ENCODE data around the gene OVOL2. TPM values are rescaled to one million over a fixed set of nuclear protein-coding genes. Genes with fewer than 3 reads are reported as not detected.

Gene OVOL2
- total and polyA plus RNA-seq, 2 of the 4 experiments (the other 2 are of a cell fraction): not detected

DNA sequence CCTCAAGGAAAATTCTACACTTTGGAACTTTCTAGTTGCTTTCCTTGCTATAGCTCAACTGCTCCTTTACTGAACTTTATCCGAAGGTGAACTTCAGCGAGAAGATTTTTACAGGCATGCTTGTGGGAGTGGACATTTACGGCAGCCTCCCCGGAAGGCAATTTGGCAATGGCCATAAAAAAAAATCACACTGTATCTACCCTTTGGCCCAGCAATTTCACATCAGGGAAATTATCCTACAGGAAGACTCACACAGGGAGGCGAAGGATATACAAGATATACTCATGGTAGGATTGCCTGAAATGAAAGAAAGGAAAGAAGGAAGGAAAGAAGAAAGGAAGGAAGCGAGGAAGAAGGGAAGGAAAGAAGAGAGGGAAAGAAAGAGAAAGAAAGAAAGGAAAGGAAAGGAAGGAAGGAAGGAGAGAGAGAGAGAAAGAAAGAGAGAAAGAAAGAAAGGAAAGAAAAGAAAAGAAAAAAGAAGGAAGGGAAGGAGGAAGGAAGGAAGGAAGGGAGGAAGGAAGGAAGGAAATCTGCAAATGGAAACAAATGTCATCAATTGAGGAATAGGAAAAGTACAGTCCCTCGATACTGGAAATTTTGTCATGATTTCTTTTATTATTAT lies 25.7 kb downstream of the OVOL2 start:
- Histone ChIP-seq H3K14ac (replicated peaks; ENCODE audit: low read depth, low read length) (no peak overlapping the region), H3K27me3 (ENCODE audit: control insufficient read depth, insufficient read depth, low read length) (peaks cover 7% of the 10 kb centered on the region), H2AK5ac (ENCODE audit: low read depth, low read length) (no peak overlapping the region), H4K8ac (ENCODE audit: low read depth in 2 of 2, low read length in 2 of 2) (no peak overlapping the region), H3K4me1 (ENCODE audit: control insufficient read depth, insufficient read depth, low read length) (no peaks in the 10 kb centered on the region), H3K23ac (ENCODE audit: low read depth, low read length) (no peak overlapping the region), H3K9me3 (ENCODE audit: control insufficient read depth, insufficient read depth, low read length) (no peaks in the 10 kb centered on the region), H2BK20ac (ENCODE audit: low read depth, low read length) (no peak overlapping the region), H2AK9ac (replicated peaks; ENCODE audit: low read depth, low read length, poor library complexity) (no peak overlapping the region), H3K4me3 (ENCODE audit: insufficient read depth, low read depth, low read length) (no peak overlapping the region), H3K36me3 (ENCODE audit: control insufficient read depth, insufficient read depth, low read length) (no peaks in the 10 kb centered on the region), H3K56ac (ENCODE audit: extremely low read depth, insufficient read depth, low read length) (no peak overlapping the region), H4K5ac (ENCODE audit: low read depth, low read length) (no peak overlapping the region), H3K79me1 (ENCODE audit: low read depth in 1 of 2, low read length in 2 of 2) (no peaks in the 10 kb centered on the region), H4K91ac (ENCODE audit: insufficient read depth, low read depth, low read length) (no peak overlapping the region), H3K9me1 (ENCODE audit: insufficient read depth, low read length) (no peaks in the 10 kb centered on the region), H3K9ac (ENCODE audit: low read depth, low read length) (no peak overlapping the region), H3K4me2 (ENCODE audit: low read depth, low read length) (no peak overlapping the region), H2BK5ac (ENCODE audit: low read depth, low read length, poor library complexity, severe bottlenecking) (no peak overlapping the region), H2BK120ac (ENCODE audit: low read depth, low read length) (no peak overlapping the region), H2AFZ (replicated peaks; ENCODE audit: low read length, poor library complexity) (no peak overlapping the region), H2BK15ac (ENCODE audit: low read depth, low read length) (no peak overlapping the region), H3K18ac (ENCODE audit: low read depth, low read length) (no peak overlapping the region), H4K20me1 (ENCODE audit: insufficient read depth, low read length) (no peaks in the 10 kb centered on the region), H3K4ac (ENCODE audit: low read depth, low read length) (no peak overlapping the region), H3K27ac (ENCODE audit: insufficient read depth, low read length) (no peak overlapping the region)
- in situ Hi-C loops (cut with MboI; ENCODE audit: low sequenced_read_pairs) (no loop called here), intact Hi-C loops (cut with micrococcal nuclease) (no loop called here), dilution Hi-C loops (cut with HindIII; ENCODE audit: low sequenced_read_pairs, unreplicated experiment) (no loop called here)
- ATAC-seq (ENCODE audit: low read depth): no peak
- WGBS, 2 experiments (ENCODE audit: extremely low coverage in 2 of 2, insufficient read length in 1 of 2): 67% methylated on average over 1 of the region's 7 CpGs; no CpG with 5 or more reads in 1 of the 2 experiments
- DNase-seq: no peak
- TF ChIP-seq CTCF (conservative IDR thresholded peaks at IDR 0.05; ENCODE audit: low read depth, low read length) (no peak), POLR2A (IDR thresholded peaks at IDR 0.05; ENCODE audit: low read depth, low read length) (no peak), RAD21 (IDR thresholded peaks at IDR 0.05; ENCODE audit: low read length) (no peak), RCOR1 (IDR thresholded peaks at IDR 0.05; ENCODE audit: insufficient replicate concordance, low read length) (no peak), CEBPB (IDR thresholded peaks at IDR 0.05; ENCODE audit: low read depth, low read length) (no peak), MAFK (IDR thresholded peaks at IDR 0.05; ENCODE audit: low read depth, low read length) (no peak), MXI1 (IDR thresholded peaks at IDR 0.05; ENCODE audit: borderline replicate concordance, low read depth, low read length) (no peak), MAZ (IDR thresholded peaks at IDR 0.05; ENCODE audit: borderline replicate concordance, low read depth, low read length) (no peak), BHLHE40 (IDR thresholded peaks at IDR 0.05; ENCODE audit: low read depth, low read length) (no peak), SMC3 (IDR thresholded peaks at IDR 0.05; ENCODE audit: low read depth, low read length) (no peak), RFX5 (IDR thresholded peaks at IDR 0.05; ENCODE audit: low read depth, low read length) (no peak), CHD1 (IDR thresholded peaks at IDR 0.05; ENCODE audit: low read depth, low read length) (no peak), ELK1 (IDR thresholded peaks at IDR 0.05; ENCODE audit: borderline replicate concordance, low read depth, low read length) (no peak), NFE2L2 (IDR thresholded peaks at IDR 0.05; ENCODE audit: low read depth, low read length) (no peak), FOS (IDR thresholded peaks at IDR 0.05; ENCODE audit: low read depth, low read length) (no peak)
- TF ChIP-seq, protein P1, sequence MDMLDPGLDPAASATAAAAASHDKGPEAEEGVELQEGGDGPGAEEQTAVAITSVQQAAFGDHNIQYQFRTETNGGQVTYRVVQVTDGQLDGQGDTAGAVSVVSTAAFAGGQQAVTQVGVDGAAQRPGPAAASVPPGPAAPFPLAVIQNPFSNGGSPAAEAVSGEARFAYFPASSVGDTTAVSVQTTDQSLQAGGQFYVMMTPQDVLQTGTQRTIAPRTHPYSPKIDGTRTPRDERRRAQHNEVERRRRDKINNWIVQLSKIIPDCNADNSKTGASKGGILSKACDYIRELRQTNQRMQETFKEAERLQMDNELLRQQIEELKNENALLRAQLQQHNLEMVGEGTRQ (IDR thresholded peaks at IDR 0.05; ENCODE audit: low read depth, low read length): no peak
- ChIA-PET CTCF (no interaction called here), POLR2A (ENCODE audit: unreplicated experiment) (no interaction called here)
- BruUV-seq (replicated peaks): no TSS peak

Measured in IMR-90 (cell line).